Lower leg skin (tissue), 4 donors: ENCODE data around the gene EBNA1BP2. TPM values are rescaled to one million over a fixed set of nuclear protein-coding genes. Genes with fewer than 3 reads are reported as not detected.

Experiments used
- DNase-seq, 2 donors: peaks; one replicate each; pipeline ENCODE4 v3.0.0-alpha.2; 2019; ENCODE audit warnings: low spot score in 2 of 2
- H3K4me3 ChIP-seq: fragments of 200-600 bp; sonication (generic); 2 replicates; pipeline ENCODE4 v1.5.1; 2017; ENCODE audit warnings: mild to moderate bottlenecking, low read depth; ENCODE audit not compliant: poor library complexity, severe bottlenecking
- CTCF ChIP-seq, 3 donors: fragments of 450-650 bp; IDR thresholded peaks; one replicate each; pipeline ENCODE4 v1.5.1; 2016; ENCODE audit warnings: antibody characterized with exemption in 3 of 3, mild to moderate bottlenecking in 3 of 3, moderate library complexity in 2 of 3
- POLR2A ChIP-seq, 2 donors: fragments of 450-650 bp; IDR thresholded peaks; one replicate each; pipeline ENCODE4 v1.6.1; 2016 to 2017; ENCODE audit warnings: antibody characterized with exemption in 2 of 2, mild to moderate bottlenecking in 1 of 2, moderate library complexity in 1 of 2
- WGBS, 2 donors: methylation state at CpG; one replicate each; pipeline ENCODE4 v1.1.5; 2018; 5-methylcytosine and 5-hydroxymethylcytosine counted together
- intact Hi-C: fragments of 100-400 bp; cut with DNase I; formaldehyde crosslinking; loops from one replicate; pipeline ENCODE4 v1.15.0; 2023; ENCODE audit warnings: low total_unique reads
- total RNA-seq, 4 donors: library from RNA; depleted of rRNA; stranded (reverse); fragments of >200 nt; gene quantifications; one replicate each; pipeline ENCODE4 v1.1.0, GENCODE V29; 2016

EBNA1BP2 gene
- total RNA-seq, 4 donors from 2014 or later, result 25.2 to 57.2 (median 43.0) TPM

DNA sequence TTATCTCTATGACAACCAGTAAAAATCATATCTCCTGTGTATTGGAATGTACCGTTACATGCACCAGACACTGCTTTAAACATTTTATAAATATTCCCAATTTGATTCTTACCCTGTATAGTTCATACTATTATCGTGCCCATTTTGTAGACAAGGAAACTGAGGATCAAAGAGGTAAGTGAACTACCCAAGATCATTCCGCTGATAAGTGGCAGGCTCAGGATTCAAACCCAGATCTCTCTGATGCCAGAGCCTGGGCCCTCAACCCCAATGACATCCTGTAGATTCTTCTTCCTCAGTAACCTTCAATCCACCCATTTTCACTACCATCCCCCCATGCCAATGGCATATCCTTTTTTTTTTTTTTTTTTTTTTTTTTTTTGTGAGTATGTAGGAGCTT is 12.3 kb upstream of the EBNA1BP2 start:
- TF ChIP-seq CTCF (IDR thresholded peaks at IDR 0.05) (no peak), POLR2A (IDR thresholded peaks at IDR 0.05) (no peak)
- no peak for DNase-seq
- intact Hi-C loops, result no loop called here
- H3K4me3 ChIP-seq, result no peak overlapping the region
- WGBS, 2 donors, result 97 to 99% methylated on average over 3 of the region's 3 CpGs

DNA sequence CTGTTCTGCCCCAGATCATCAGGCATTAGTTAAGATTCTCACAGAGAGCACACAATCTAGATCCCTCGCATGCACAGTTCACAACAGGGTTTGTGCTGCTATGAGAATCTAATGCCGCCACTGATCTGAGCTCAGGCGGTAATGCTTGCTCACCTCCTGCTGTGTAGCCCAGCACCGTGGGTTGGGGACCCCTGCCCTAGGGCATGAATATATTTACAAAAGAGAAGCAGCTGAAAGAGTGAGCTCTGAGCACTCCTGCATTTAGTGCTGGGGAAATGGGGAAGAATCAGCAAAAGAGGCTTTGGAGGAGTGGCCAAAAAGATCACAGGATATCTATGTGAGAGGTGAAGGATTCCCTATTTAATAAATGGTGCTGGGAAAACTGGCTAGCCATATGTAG is 5.6 kb upstream of the EBNA1BP2 start:
- WGBS, 2 donors, result 56 to 73% methylated on average over 4 of the region's 4 CpGs
- DNase-seq, result no peak
- intact Hi-C loops, result no loop called here
- H3K4me3 ChIP-seq, result no peak overlapping the region
- TF ChIP-seq POLR2A (IDR thresholded peaks at IDR 0.05) (no peak), CTCF (IDR thresholded peaks at IDR 0.05) (no peak)

DNA sequence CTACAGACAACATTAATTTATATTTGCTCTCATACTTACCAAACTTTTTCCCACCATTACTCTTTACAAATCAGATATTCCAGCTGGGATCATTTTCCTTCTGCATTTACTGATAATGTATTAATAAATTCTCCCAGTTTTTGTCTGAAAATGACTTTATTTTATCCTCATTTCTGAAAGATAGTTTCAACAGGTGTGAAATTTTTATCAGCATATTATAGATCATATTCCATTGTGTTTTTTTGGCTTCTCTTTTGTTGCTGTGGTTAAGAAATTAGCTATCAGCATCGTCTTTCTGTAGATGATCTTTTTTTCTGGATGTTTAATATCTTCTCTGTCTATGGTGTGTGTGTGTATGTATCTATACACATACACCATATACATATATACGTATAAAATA is 2.8 kb upstream of the EBNA1BP2 start:
- TF ChIP-seq CTCF (IDR thresholded peaks at IDR 0.05) (no peak), POLR2A (IDR thresholded peaks at IDR 0.05) (no peak)
- intact Hi-C loops, result no loop called here
- H3K4me3 ChIP-seq, result no peak overlapping the region
- no peak for DNase-seq
- 78 to 86% methylated on average over 2 of the region's 2 CpGs for WGBS, 2 donors

DNA sequence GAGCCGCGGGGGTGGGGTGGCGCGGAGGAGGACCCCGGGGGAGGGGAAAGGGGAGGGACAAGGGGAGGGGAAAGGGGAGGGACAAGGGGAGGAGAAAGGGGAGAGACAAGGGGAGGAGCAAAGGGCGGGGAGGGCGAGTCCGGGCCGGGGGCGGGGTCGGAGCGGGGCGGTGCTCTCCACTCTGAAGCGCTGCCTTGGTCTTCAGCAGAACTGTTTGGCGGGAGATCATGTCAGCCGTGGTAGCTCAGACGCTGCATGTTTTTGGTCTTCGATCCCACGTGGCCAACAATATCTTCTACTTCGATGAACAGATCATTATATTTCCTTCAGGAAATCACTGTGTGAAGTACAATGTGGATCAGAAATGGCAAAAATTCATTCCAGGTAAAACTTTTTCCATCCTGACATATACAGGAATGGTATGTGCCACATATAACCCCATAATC is 460 bp upstream of the EBNA1BP2 start:
- intact Hi-C loops, result no loop called here
- H3K4me3 ChIP-seq, result peak overlapping the region; percentile 91
- 1 to 4% methylated on average over 15 to 20 of the region's 20 CpGs for WGBS, 2 donors
- TF ChIP-seq CTCF (IDR thresholded peaks at IDR 0.05) (no peak), POLR2A (IDR thresholded peaks at IDR 0.05) (no peak)
- DNase-seq, result peak; percentile 64 to 96

- H3K4me3 ChIP-seq, result peak overlapping the region; percentile 91
- TF ChIP-seq POLR2A (IDR thresholded peaks at IDR 0.05) (no peak), CTCF (IDR thresholded peaks at IDR 0.05) (no peak)
- DNase-seq, result no peak
- intact Hi-C loops, result no loop called here
- WGBS, 2 donors, result 18 to 19% methylated on average over 15 to 17 of the region's 17 CpGs
These were observed 696 bp downstream of the EBNA1BP2 start for GRCh38 chr1:43171312-43171875.

GRCh38 chr1:43165765-43166164 is 6.3 kb downstream of the EBNA1BP2 start:
- no peak for TF ChIP-seq POLR2A (IDR thresholded peaks at IDR 0.05)
- intact Hi-C loops, result no loop called here
- 96 to 97% methylated on average over 5 of the region's 5 CpGs for WGBS, 2 donors
- H3K4me3 ChIP-seq, result no peak overlapping the region
- DNase-seq, result no peak
